ENCODE measurements around the gene ATP6V0B.

The ATP6V0B gene

DNA sequence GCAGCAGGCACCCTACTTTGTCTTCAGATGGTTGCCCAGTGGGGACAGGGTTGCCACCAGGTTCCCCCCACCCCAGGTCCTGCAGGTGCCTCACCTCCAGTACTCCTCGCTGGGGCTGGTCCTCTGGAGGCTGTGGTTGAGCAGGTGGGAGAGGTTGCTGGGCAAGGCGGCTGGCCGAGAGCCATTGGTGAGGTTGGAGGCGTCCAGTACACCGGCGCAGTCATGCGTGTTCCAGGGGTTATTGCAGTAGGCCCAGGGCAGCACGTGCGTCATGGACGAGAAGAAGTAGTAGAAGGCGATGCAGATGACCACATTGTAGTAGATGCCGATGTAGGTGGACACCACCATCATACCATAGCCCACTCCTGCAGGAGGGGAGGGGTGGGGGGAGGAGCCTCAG is 33.5 kb downstream of the ATP6V0B start:
- DNase-seq, result no peak

DNA sequence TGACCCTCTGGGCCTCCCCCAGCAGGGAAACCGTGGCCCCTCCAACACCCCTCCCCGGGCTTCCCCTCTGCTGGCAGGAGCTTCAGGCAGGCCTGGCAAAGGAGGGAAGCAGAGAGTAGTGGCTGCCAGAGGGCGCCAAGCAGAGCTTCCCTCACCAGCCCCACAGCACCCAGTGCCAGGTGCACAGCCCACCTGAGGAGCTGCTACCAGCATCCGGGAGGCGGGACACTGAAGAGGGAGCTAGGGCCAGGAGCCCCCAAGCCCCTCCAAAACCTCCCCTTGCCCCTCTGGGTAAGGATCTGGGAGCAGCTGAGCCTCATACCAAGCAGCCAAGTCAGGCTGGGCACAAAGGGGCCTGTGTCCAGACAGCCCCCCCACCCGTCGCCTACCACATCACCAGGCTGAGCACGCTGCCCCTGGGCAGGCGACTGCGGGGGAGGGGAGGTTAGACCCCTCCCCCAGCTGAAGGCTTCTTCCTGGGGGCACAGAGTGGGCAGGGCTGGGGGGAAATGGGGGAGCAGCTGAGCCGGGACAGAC is 36.2 kb downstream of the ATP6V0B start:
- DNase-seq, result no peak

DNA sequence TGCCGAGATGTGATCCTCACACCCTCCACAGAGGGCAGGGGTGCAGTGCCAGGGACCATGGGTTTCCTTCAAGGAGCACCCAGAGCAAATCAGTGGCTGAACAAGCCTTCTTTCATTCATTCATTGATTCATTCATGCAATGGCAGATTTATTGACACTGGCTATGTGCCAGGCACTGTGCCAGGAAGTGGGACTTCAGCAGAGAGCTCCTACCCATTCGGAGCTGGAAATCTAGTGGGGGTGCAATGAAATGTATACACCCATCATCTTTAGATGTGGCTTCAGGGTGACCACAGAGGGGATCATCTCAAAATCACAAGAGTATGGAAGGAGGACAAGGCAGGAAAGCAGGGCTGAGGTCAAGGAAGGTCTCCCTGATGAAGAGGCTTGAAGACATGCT is 37.6 kb downstream of the ATP6V0B start:
- DNase-seq, result no peak

DNA sequence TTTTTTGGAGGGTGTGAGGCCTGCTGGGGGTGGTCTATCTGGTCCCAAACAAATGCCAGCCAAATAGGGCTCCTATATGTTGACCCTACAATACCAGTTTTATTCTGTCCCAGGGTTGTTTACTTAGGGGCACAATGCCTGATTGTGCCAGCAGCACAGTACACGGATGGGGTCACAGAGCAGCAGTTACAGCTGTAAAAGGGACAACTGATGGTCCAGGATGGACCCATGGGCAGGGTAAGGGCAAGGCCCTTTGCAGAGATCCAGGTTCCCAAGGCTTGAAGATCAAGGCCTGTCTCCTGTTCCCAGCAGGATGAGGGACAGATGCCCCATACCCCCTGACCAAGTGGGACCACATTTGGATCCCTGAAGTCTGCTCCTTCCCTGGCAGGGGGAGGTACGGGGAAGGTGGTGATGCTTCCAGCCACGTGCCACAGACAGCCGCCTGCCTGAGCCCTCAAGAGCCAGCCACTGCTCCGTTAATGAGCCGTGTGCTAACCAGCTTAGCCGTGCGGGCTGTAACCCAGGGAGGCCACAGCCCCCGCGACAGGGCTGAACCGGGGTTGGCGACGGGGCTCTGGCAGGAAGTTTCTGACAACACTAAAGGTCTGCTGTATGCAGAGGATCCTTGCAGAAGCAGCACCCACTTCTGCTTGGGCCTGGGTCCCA is 38.3 kb downstream of the ATP6V0B start:
- DNase-seq, result no peak

DNA sequence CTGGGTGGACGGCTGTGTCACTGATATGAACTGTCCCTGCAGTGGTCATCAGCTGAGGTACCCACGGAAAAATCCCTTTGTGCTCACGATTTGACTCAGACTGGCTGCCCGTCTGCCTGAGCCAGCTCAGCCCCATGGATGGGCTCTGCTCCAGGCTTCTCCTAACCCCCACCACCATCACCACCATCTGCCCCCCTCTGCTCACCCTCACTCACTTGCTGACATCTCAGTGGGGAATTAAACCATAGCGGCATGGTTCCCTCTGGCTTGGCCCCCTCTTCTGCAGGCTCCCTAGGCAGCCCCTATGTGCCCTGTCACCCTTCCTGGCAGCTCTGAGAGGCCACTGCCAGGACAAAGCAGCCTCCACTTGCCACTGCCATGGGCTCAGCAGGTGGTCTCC is 39.2 kb downstream of the ATP6V0B start:
- no peak for DNase-seq

DNA sequence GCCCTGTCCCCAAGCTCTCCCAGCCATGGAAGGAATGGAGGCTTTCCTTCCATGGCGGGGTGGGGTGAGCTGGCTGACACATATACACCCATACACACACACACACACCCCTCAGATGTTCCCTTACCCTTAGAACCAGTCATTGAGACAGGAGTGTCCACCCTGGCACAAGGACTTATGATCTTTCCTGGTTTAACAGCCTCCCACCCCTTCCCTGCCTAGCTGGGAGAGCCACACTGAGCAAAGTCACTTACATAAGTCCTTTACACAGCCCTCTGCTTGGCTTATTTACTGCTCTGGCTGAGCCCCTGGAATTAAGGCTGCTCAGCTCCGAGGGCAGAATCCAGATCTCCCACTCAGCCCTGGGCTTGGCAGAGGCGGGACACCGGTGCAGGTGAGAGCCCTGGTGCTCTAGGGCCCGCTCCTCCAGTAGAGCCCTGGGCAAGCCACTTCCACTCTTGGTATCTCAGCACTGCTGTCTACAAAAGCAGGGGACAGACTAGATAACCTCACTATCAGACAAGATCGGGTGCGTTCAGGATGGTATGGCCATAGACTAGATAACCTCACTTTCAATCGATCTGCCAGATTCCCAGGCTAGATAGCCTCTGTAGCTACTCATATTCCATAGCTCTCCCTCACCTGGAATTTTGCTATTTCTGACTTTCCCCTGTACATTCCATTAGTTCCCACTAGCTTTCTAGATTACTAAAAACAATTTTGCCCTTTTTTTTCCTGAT is 39.8 kb downstream of the ATP6V0B start:
- no peak for DNase-seq

DNA sequence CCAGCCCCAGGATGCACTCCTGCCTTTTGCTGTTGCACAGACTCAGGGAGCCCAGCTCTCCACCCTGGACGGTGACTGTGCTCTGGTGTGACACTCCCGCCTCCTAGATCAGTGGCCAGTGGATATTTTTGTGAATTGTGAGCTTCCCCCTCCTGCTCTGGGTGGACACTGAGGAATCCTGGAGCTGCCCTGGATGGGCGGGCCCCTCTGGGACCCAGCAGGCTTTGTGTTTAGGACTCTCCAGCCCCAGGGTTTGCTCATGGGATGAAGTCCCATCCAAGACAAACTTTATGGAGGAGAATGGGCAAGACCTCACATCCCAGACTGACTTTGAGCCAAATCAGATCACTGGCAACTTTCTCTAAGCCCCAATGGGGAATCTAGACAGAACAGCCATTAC is 40.4 kb downstream of the ATP6V0B start:
- DNase-seq, result no peak

DNA sequence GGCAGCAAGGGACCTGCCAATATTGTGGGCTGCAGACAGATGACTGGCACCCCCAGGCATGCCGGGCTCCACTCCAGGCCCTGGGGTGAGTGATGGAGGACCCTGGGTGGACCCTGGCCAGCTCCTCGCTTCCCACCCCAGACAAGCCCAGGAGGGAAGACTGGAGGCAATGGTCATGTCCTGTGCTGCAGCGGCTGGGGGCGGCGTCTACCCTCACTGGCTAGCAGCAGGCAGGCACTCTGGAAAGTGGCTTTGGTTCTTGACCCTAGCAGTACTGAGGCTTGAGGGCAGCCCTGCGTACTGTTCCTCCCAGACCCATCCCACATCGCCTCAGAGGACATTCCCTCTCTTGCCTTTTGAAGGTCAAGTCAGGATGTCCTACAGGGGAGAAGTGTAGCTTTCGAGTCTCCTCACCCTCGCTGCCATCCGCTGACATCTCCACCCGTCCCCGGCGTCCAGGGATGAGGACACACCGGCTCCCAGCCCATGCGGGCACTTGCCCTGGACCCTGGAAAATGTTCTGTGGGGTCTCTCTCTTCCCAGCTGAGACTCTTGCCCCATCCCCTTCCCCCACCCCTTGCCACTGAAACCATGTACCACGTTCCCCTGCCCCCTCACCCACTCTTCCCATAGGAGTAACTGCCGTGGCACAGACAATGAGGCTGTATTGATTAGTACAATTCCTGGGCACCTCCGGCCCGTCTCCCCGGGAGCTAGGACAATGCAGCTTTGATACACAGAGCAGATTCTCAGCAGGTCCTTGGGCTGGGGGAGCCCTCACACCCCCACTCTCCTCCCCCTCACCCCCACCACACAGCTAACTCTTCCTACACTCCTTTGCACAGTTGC is 41.5 kb downstream of the ATP6V0B start:
- no peak for DNase-seq

DNA sequence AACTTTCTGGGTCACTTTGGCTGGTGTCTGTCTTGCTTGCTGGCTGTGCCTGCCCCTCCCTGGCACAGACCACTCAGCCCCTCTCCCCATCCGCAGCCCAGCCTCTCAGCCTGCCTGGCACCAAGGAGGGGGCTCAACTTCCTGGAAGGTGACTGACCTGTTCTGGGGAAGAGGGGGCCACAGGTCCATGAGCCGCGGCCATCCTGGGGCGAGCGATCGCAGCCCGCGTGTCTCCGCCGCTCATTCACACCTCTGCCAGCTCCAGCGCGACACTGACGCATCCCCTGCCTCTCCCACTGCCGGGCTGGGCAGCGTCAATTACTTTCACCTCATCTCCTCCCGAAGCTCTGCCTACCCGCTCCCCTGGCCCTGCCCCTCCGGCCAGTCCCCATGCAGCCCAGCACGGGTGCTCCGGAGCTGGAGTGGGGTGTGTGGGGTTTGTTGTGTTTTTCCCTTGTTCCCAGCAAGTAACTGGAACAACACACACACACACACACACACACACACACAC is 42.2 kb downstream of the ATP6V0B start:
- DNase-seq, result no peak

DNA sequence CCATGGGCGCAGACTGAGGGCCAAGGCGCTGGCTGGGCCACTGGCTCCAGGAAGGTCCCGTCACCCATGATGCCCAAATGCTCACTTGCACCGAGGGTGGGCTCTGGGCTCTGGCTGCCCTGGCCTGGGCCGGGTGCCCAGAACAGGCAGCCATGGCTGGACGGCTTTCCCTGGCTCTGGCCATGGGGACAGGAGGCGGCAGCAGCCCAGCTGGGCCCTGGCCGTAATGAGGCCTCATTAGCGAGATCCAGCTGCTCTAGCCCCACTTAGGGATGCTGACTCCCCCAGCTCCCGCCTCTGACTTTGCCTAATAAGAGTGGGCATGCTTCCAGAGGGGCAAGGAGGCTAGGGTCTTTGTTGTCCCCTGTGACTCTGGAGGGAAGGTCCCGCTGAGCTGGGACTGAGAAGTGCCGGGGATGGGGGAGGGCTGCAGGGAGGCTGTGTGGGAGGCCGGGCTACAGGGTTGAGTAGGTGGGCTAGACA is 44.7 kb downstream of the ATP6V0B start:
- DNase-seq, result no peak

DNA sequence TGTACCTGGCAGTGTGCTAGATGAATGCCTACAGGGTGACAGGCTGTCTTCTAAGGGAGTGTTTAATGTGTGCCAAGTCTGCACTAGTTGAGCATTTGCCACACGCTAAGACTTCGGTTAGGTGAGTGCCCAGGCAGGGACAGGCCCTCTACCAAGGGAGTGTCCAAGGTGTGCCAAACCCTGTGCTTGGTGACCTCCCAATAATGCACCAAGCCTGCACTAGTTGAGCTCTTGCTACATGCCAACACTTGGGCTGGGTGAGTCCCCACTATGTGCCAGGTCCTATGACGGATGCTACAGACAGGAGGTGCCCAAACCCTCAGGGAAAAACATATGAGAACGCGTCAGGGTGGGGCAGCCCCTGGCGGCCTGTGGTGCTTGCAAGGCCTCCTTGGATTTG is 45.7 kb downstream of the ATP6V0B start:
- no peak for DNase-seq

DNA sequence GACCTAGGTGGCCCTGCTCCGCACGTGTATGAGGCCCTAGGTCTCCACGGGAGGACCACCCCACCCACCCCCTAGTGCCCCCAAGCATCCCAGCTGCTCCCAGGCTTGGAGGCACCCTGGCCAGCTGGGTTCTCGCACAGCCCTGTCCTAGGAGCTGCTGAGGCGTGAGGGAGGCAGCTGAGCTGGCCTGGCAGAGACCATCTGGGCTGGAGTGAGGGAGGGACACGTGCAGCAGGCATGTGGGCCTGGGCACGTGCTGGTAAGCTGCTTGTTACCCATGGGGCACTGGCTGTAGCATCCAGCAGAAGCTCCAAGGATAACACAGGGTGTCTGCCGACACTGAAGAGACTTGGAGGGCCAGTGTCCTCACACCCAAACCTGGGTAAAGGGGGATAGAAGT is 46.4 kb downstream of the ATP6V0B start:
- DNase-seq, result no peak

DNA sequence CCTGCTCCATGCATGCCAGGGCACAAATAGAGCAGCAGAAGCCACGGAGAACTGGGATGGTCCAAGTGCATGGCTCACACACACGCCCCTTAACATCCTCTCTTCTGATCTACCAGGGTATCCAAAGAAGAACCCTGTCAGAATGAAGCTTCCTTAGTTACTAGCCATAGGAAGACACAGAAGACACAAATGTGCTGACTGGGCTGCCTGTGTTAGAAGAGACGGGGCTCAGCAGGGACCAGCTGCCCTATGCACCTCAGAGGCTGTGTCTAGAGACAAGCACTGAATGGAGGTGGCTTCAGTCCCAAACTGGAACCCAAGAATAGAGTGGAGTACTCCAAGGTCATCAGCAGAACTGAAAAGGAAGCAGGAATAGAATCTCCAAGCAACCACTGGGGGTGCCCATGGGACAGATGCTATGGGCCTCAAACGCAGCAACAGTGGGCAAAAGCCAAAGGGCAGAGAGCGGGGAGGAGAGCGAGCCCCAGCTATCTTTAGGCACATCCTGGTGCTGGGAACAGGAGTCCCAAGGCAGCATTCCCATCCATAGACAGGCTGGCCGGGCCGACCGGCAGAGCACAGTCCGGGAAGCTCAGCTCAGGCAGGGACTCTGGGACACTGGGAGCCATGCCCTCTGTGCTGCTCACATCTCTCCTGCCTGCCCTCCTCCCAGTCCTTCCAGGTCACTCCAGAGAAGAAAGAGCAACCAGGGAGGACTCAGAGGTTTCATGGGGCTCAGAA is 47.0 kb downstream of the ATP6V0B start:
- no peak for DNase-seq

DNA sequence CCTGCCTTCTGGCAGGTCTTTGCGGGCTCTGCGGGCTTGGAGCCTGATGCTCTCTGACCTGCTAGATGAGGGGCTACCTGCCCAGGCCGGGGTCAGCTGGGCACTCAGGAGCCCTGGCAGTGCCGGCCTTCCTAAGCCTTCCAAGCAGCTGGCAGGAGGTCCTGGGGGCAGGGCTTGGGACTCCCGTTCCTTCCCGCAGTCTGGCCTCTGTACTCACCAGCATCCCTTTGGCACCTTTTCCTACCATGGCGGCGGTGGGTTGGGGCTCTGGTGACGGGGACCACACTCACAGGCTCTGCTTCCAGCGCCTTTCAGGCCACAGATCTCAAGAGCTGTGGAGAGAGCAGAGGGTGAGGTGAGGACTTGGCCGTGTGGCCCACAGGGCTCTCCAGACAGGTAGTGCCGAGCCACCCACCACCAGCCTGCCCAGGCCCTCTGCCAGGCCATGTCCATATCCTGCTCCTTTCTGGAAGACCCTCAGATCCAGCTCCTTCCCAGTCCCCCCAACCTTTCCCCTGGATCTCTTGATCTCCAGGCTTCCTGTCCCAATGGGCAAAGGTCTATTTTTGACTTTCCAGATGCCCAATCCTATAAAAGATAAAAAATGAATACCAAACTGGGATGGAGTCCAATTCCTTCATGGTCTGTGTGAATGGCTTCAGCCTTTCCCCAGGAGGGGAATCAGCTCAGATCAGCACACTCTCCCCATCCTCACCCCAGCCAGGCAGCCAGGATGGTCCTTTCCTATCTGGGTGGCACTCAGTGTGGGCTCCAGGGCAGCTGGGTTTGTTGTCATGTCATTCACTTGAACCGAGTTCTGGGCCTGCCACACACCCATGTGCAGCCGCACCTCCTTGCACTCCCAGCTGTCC is 49.5 kb downstream of the ATP6V0B start:
- DNase-seq, result no peak

DNA sequence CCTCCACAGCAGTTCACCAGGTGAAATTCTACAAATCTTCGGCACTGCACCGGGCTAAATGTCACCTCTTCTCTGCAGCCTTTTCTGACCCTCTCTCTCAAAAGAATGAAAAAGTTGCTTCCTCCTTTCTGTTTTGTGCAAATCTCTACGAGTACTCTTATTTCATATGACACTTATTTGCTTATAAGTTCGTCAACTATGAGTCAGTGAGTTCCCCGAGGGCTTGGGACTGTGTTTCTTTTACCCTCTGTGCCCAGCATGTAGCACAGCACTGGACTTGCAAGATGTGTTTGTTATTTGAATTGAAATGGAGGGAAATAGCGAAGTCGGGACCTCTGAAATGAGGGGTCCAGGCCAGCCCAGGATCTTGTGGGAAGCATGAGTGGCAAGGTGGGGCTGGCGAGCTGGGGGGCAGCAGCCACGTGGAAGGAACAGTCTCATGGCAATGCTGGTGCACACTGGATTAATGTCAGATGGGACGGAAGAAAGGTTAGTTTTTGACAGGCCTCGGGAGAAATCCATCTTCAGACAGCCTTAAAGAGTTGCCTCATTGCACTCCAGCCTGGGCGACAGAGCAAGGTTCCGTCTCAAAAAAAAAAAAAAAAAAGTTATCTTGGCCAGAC is 50.3 kb downstream of the ATP6V0B start:
- DNase-seq, result no peak

DNA sequence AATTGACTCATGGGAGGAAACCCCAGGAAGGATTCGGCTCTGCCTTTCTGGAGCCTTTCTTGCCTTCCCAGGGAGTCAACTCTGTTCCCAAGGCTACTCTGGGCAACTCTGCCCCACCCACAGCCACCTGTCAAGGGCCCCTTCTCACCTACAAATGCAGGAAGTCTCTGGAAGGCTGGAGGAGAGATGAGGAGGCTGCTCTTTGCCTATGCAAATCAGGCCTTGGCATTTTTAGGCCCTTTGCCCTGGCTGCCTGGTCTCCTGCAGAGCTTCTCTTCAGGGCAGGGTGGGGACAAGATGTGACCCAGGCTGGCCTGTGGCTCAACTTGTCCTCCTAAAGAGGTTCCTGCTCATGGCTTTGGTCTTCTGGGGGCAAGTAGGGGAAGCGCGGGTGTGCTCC is 51.1 kb downstream of the ATP6V0B start:
- DNase-seq, result no peak

DNA sequence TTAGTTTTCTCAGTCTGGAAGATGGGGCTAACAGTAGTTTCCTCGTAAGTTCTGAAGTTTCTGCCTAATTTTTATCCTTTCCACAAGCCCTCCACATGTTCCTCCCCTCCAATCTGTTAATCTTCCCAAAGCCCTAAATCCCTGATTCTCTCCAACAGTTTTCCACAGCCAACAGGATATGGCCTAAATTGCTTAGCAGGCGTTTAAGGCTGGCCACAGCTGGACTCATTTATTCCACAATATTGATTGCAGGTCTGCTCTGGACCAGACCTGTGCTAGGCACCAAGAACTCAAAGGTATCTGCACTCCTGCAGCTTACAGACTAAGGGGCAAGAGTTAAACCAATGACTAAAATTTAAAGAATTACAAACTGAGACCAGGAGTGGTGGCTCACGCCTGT is 52.6 kb downstream of the ATP6V0B start:
- no peak for DNase-seq
